Measurements from ENCODE around the gene ITGB7.

GRCh38 chr12:53229454-53229853, 22.4 kb upstream of the ITGB7 start:
- TF ChIP-seq CTCF (IDR thresholded peaks at IDR 0.05) = no peak
- TF ChIP-seq POLR2A (IDR thresholded peaks at IDR 0.05) = no peak
